Lower lobe of right lung (tissue), 2 donors: Measurements from ENCODE around the gene PMPCA. TPM values are rescaled to one million over a fixed set of nuclear protein-coding genes. Genes with fewer than 3 reads are reported as not detected.

Source experiments
- ATAC-seq, 2 donors: fragments of 200-7000 bp; cut with Tn5 transposase; one replicate each; pipeline ENCODE4 v1.9.1; 2020 to 2022; ENCODE audit warnings: mild to moderate bottlenecking in 2 of 2, moderate library complexity in 2 of 2
- DNase-seq: peaks from one replicate; pipeline ENCODE4 v3.0.0-alpha.2; 2020
- H3K27ac ChIP-seq: fragments of 200-600 bp; one replicate; pipeline ENCODE4 v1.8.0; 2022
- H3K27me3 ChIP-seq: fragments of 200-600 bp; one replicate; pipeline ENCODE4 v1.8.0; 2022; ENCODE audit warnings: low read depth
- H3K36me3 ChIP-seq: fragments of 200-600 bp; one replicate; pipeline ENCODE4 v1.8.0; 2022; ENCODE audit warnings: mild to moderate bottlenecking
- H3K4me1 ChIP-seq: fragments of 200-600 bp; one replicate; pipeline ENCODE4 v1.8.0; 2022
- H3K4me3 ChIP-seq: fragments of 200-600 bp; one replicate; pipeline ENCODE4 v1.8.0; 2022; ENCODE audit warnings: mild to moderate bottlenecking
- H3K9me3 ChIP-seq: fragments of 200-600 bp; one replicate; pipeline ENCODE4 v1.8.0; 2022
- intact Hi-C: fragments of 100-400 bp; cut with DNase I; formaldehyde crosslinking; loops from one replicate; pipeline ENCODE4 v1.11.0; 2022
- total RNA-seq: library from RNA; stranded (reverse); fragmentation: NEBNext Ultra II Directional; extraction: Animal tissue kit (Norgen Biotek cat#: 25700); gene quantifications from one replicate; pipeline ENCODE4 v1.2.1, GENCODE V29; 2021
- TF ChIP-seq, protein P1 (sequence below): fragments of 200-600 bp; IDR thresholded peaks from one replicate; pipeline ENCODE4 v1.8.0; 2022; ENCODE audit warnings: antibody characterized with exemption, mild to moderate bottlenecking
- donor health status: DM: no; HTN: yes; CAD: no; lungs with severe emphysema.

Gene PMPCA
- total RNA-seq, 1 donor from 2014 or later = 43.2 TPM

DNA sequence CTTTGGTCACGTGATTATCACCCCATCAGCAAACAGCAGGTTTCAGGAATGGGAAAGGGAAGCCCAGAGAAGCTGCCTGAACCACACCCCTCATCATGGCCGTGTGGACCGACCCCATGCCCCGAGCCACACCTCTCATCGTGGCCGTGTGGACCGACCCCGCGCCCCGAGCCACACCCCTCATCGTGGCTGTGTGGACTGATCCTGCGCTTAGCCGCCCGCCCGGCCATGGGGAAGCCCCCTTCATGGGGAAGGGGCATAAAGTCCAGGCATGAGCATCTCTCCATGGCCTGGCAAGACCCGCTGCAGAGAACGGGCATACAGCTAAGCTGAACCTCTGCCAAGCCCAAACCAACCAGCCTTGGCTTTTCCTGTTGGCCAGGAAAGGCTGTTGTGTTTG lies 16.9 kb upstream of the PMPCA start:
- Histone ChIP-seq H3K4me3 (no peak overlapping the region), H3K9me3 (no peaks in the 10 kb centered on the region), H3K27ac (no peak overlapping the region), H3K27me3 (no peaks in the 10 kb centered on the region), H3K36me3 (peaks cover 88% of the 10 kb centered on the region), H3K4me1 (peaks cover 4% of the 10 kb centered on the region)
- intact Hi-C loops = no loop called here
- no peak for DNase-seq
- TF ChIP-seq, protein P1, sequence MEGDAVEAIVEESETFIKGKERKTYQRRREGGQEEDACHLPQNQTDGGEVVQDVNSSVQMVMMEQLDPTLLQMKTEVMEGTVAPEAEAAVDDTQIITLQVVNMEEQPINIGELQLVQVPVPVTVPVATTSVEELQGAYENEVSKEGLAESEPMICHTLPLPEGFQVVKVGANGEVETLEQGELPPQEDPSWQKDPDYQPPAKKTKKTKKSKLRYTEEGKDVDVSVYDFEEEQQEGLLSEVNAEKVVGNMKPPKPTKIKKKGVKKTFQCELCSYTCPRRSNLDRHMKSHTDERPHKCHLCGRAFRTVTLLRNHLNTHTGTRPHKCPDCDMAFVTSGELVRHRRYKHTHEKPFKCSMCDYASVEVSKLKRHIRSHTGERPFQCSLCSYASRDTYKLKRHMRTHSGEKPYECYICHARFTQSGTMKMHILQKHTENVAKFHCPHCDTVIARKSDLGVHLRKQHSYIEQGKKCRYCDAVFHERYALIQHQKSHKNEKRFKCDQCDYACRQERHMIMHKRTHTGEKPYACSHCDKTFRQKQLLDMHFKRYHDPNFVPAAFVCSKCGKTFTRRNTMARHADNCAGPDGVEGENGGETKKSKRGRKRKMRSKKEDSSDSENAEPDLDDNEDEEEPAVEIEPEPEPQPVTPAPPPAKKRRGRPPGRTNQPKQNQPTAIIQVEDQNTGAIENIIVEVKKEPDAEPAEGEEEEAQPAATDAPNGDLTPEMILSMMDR = no peak
- ATAC-seq = no peak

DNA sequence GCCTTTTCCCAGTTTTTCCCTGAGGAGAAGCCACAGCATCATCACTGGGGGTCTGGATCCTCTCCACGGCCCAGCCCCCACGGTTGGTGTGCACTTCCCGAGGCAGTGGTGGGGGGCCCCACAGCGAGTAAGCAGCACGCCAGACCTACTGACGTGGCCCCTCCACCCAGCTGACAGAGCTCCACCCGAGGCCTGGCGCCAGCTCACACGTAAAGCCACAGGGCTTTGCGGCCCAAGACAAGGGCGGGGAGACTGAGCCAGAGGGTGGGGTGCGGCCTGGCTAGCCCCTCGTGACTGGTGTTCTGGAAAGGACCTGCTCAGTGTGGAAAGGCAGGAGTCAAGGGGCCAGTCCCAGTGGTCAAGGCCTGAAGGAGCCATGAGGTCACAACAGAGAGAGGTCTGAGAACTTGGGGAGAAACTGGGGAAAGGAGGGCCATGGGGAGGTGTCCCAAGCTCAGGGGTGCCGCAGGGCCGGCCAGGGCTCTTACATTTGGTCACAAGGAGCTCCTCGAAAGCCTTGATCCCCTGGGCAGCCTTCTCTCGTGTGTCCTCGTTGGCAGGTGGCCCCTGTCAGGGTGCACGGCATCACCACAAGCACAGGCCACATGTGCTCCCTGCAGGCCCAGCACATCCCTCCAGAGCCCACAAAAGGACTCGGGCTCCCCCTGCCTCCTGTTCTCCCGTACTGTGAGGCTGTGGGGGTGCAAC lies 16.0 kb upstream of the PMPCA start:
- ATAC-seq = peak in 1 of 2 donors; percentile 8
- TF ChIP-seq, protein P1 = no peak
- intact Hi-C loops = no loop called here
- Histone ChIP-seq H3K4me3 (no peak overlapping the region), H3K4me1 (peaks cover 13% of the 10 kb centered on the region), H3K36me3 (peaks cover 83% of the 10 kb centered on the region), H3K27me3 (no peaks in the 10 kb centered on the region), H3K9me3 (no peaks in the 10 kb centered on the region), H3K27ac (no peak overlapping the region)
- DNase-seq = no peak

DNA sequence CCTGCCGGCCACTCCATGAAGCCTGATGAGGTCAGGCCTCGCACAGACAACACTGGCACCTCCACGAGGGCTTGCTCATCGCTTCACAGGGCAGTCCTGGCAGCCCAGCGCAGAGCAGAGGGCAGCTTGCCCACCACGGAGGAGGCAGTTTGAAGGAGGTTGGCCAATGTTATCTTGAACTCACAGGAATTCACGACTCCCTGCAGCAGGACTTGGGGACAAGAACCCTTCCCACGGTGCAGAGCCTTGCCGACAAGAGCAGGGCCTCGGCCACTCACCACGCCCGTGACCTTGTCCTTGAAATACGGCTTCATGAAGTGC lies 15.5 kb upstream of the PMPCA start:
- DNase-seq (no peak), ATAC-seq (no peak)
- H3K27me3 ChIP-seq = no peaks in the 10 kb centered on the region
- TF ChIP-seq, protein P1 = no peak
- intact Hi-C loops = no loop called here
- no peak overlapping the region for H3K4me3 ChIP-seq
- H3K4me1 ChIP-seq = peaks cover 14% of the 10 kb centered on the region
- H3K36me3 ChIP-seq = peaks cover 78% of the 10 kb centered on the region
- H3K27ac ChIP-seq = no peak overlapping the region
- H3K9me3 ChIP-seq = no peaks in the 10 kb centered on the region

DNA sequence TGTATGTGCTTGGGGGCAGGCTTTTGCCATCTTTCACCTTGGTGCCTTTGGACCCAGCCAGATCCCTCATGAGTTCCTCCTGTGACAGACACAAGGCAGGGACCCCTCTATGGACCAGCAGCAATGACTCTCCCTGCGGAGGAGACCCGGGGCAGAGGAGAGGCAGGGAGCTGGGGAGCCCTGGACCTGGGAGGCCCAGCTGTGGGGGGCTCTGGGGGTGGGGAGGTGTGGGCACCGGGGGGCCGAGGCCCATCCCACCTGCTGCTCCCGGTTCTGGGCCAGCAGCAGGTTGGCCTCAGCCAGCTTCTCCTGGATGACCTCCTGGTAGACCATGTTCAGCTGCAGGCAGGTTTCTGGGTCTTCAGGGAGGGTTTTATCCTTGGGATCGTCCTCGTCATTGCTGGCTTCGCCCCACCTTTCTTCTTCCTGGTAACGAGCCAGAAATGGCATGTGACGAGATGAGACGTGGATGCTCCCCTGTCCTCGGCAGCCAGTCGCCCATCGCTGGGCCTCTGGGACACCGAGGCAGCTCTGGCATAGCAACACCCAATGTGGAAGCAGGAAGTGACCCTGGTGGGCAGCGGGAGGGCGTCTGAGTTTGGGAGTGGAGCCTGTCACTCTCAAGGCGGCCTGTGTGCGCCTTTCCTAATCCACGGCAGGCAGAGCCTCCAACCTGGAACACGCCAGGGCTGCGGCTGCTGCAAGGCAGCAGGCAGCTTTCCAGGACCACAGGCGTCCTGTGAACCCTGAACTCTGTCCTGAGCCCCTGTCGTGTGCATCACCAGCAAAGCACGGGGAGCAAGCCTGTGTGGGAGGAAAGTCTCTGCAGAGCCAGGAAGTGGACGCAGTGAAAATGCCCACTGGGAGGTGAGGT lies 14.9 kb upstream of the PMPCA start:
- TF ChIP-seq, protein P1 = no peak
- intact Hi-C loops = no loop called here
- H3K27me3 ChIP-seq = no peaks in the 10 kb centered on the region
- DNase-seq (no peak), ATAC-seq (no peak)
- peaks cover 18% of the 10 kb centered on the region for H3K4me1 ChIP-seq
- peaks cover 77% of the 10 kb centered on the region for H3K36me3 ChIP-seq
- no peaks in the 10 kb centered on the region for H3K9me3 ChIP-seq
- H3K4me3 ChIP-seq = no peak overlapping the region
- H3K27ac ChIP-seq = no peak overlapping the region

DNA sequence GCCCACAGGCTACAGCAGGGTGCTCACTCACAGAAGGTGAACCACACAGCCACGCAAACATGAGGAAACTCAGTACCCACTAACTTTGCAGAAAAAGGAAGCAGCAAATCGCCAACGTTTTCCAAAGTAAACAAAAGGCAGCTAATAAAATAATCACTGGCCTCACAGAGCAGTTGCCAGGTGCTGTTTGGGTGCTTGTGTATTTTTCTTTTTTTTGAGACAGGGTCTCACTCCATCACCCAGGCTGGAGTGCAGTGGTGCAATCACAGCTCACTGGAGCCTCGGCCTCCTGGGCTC lies 14.3 kb upstream of the PMPCA start:
- intact Hi-C loops = no loop called here
- no peak for DNase-seq
- H3K36me3 ChIP-seq = peaks cover 71% of the 10 kb centered on the region
- H3K27ac ChIP-seq = no peak overlapping the region
- H3K4me1 ChIP-seq = peaks cover 20% of the 10 kb centered on the region
- no peak overlapping the region for H3K4me3 ChIP-seq
- H3K27me3 ChIP-seq = no peaks in the 10 kb centered on the region
- TF ChIP-seq, protein P1 = no peak
- ATAC-seq = no peak
- H3K9me3 ChIP-seq = no peaks in the 10 kb centered on the region
